Hepatocyte (in vitro differentiated cells): ENCODE data around the gene DDR2. TPM values are rescaled to one million over a fixed set of nuclear protein-coding genes. Genes with fewer than 3 reads are reported as not detected.
"Not testable (repeated sequence)": the region's sequence is repeated elsewhere in the genome, so short reads cannot be mapped to it uniquely, and the experiment has no call there.

ENCODE experiments used
- DNase-seq: peaks from one replicate; pipeline ENCODE4 v3.0.0-alpha.2; 2016; ENCODE audit warnings: low spot score
- H2AFZ ChIP-seq: fragments of 200-600 bp; sonication (generic); 2 replicates; pipeline ENCODE4 v1.6.0; 2016; ENCODE audit warnings: antibody characterized with exemption, mild to moderate bottlenecking
- H3K27ac ChIP-seq: fragments of 200-600 bp; sonication (generic); 2 replicates; pipeline ENCODE4 v1.5.1; 2016; ENCODE audit warnings: mild to moderate bottlenecking
- H3K27me3 ChIP-seq: fragments of 200-600 bp; sonication (generic); 2 replicates; pipeline ENCODE4 v1.6.1; 2016
- H3K36me3 ChIP-seq: fragments of 200-600 bp; sonication (generic); replicated peaks from 2 replicates; pipeline ENCODE4 v1.5.1; 2016; ENCODE audit warnings: low read depth; ENCODE audit not compliant: insufficient read depth
- H3K4me1 ChIP-seq: fragments of 200-600 bp; sonication (generic); 2 replicates; pipeline ENCODE4 v1.5.1; 2016; ENCODE audit warnings: mild to moderate bottlenecking, moderate library complexity; ENCODE audit not compliant: insufficient read depth
- H3K4me2 ChIP-seq: fragments of 200-600 bp; sonication (generic); 2 replicates; pipeline ENCODE4 v1.6.0; 2016
- H3K4me3 ChIP-seq: fragments of 200-600 bp; sonication (generic); 2 replicates; pipeline ENCODE4 v1.5.1; 2016; ENCODE audit warnings: mild to moderate bottlenecking
- H3K79me2 ChIP-seq: fragments of 200-600 bp; sonication (generic); 2 replicates; pipeline ENCODE4 v1.6.0; 2017; ENCODE audit warnings: mild to moderate bottlenecking
- H3K9me2 ChIP-seq: fragments of 200-600 bp; sonication (generic); replicated peaks from 2 replicates; pipeline ENCODE4 v1.6.0; 2017; ENCODE audit warnings: mild to moderate bottlenecking; ENCODE audit not compliant: insufficient read depth
- H3K9me3 ChIP-seq: fragments of 200-600 bp; sonication (generic); 2 replicates; pipeline ENCODE4 v1.5.1; 2016; ENCODE audit warnings: low read depth, mild to moderate bottlenecking
- H4K20me1 ChIP-seq: fragments of 200-600 bp; sonication (generic); 2 replicates; pipeline ENCODE4 v1.6.0; 2016; ENCODE audit warnings: mild to moderate bottlenecking; ENCODE audit not compliant: insufficient read depth, poor library complexity, severe bottlenecking
- EZH2 ChIP-seq: fragments of 200-600 bp; sonication (generic); IDR thresholded peaks from 2 replicates; pipeline ENCODE4 v1.6.1; 2016; ENCODE audit warnings: antibody characterized with exemption, mild to moderate bottlenecking, borderline replicate concordance
- EZH2phosphoT487 ChIP-seq: fragments of 200-600 bp; sonication (generic); IDR thresholded peaks from one replicate; pipeline ENCODE4 v1.6.1; 2018; ENCODE audit warnings: antibody characterized with exemption, mild to moderate bottlenecking, low read depth, moderate library complexity; ENCODE audit not compliant: unreplicated experiment, severe bottlenecking
- WGBS: methylation state at CpG from one replicate; pipeline ENCODE4 v1.1.6; 2016; ENCODE audit warnings: low lambda C conversion rate; ENCODE audit errors: missing lambda C conversion rate; 5-methylcytosine and 5-hydroxymethylcytosine counted together
- polyA plus RNA-seq: library from polyadenylated mRNA; unstranded; fragments of >200 nt; fragmentation: Nextera tagmentation; extraction: Ambion mirVana; gene quantifications from 2 replicates; pipeline ENCODE4 v1.2.1, GENCODE V29; 2016
- total RNA-seq: library from RNA; depleted of rRNA; stranded (reverse); fragments of >200 nt; gene quantifications from 2 replicates; pipeline ENCODE4 v1.2.3, GENCODE V29; 2014
- TF ChIP-seq, protein P1 (sequence below): fragments of 200-600 bp; sonication (generic); IDR thresholded peaks from 2 replicates; pipeline ENCODE4 v1.5.1; 2016; ENCODE audit warnings: antibody characterized with exemption, mild to moderate bottlenecking; ENCODE audit not compliant: poor library complexity

Gene DDR2
- total and polyA plus RNA-seq, 2 experiments from 2014 or later: 15.7 to 40.2 TPM

DNA sequence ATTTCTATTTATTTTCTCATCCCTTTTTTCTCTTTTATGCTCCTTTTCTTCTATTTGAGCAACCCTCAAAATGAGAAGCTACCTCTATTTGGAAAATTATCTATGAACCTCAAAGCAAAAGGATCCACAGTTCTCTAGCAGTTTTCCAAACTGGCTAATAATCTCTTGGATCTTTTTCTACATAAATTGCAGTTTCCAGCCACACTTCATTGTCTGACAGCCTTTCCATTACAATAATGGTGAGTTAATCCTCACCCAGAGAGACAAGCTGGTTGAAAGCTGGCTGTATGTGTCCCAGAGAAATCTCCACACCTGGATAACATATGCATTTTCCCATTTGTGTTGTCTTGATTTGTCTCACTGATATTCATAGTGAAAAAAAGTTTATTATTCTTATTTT lies 141.7 kb downstream of the DDR2 start:
- H3K9me2 ChIP-seq: no peaks in the 10 kb centered on the region
- no peaks in the 10 kb centered on the region for H3K9me3 ChIP-seq
- no peak overlapping the region for H2AFZ ChIP-seq
- no peaks in the 10 kb centered on the region for H4K20me1 ChIP-seq
- H3K4me2 ChIP-seq: no peak overlapping the region
- no peaks in the 10 kb centered on the region for H3K79me2 ChIP-seq
- no peaks in the 10 kb centered on the region for H3K4me1 ChIP-seq
- no peaks in the 10 kb centered on the region for H3K27me3 ChIP-seq
- H3K27ac ChIP-seq: no peak overlapping the region
- H3K36me3 ChIP-seq: no peaks in the 10 kb centered on the region
- TF ChIP-seq EZH2 (no peak), EZH2phosphoT487 (no peak)
- TF ChIP-seq, protein P1, sequence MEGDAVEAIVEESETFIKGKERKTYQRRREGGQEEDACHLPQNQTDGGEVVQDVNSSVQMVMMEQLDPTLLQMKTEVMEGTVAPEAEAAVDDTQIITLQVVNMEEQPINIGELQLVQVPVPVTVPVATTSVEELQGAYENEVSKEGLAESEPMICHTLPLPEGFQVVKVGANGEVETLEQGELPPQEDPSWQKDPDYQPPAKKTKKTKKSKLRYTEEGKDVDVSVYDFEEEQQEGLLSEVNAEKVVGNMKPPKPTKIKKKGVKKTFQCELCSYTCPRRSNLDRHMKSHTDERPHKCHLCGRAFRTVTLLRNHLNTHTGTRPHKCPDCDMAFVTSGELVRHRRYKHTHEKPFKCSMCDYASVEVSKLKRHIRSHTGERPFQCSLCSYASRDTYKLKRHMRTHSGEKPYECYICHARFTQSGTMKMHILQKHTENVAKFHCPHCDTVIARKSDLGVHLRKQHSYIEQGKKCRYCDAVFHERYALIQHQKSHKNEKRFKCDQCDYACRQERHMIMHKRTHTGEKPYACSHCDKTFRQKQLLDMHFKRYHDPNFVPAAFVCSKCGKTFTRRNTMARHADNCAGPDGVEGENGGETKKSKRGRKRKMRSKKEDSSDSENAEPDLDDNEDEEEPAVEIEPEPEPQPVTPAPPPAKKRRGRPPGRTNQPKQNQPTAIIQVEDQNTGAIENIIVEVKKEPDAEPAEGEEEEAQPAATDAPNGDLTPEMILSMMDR: no peak
- H3K4me3 ChIP-seq: no peak overlapping the region
- no peak for DNase-seq

- no peaks in the 10 kb centered on the region for H3K9me2 ChIP-seq
- 79% methylated on average over 1 of the region's 1 CpG for WGBS
These were observed 146.8 kb downstream of the DDR2 start for GRCh38 chr1:162779043-162779442.

GRCh38 chr1:162782671-162783070 lies 150.4 kb downstream of the DDR2 start:
- no peaks in the 10 kb centered on the region for H3K27me3 ChIP-seq
- no peak for DNase-seq
- H3K9me2 ChIP-seq: no peaks in the 10 kb centered on the region
- no peak overlapping the region for H3K4me3 ChIP-seq
- H3K79me2 ChIP-seq: no peaks in the 10 kb centered on the region
- H3K4me2 ChIP-seq: no peak overlapping the region
- no peaks in the 10 kb centered on the region for H3K4me1 ChIP-seq
- H3K9me3 ChIP-seq: no peaks in the 10 kb centered on the region
- H2AFZ ChIP-seq: no peak overlapping the region
- H3K36me3 ChIP-seq: no peaks in the 10 kb centered on the region
- H3K27ac ChIP-seq: no peak overlapping the region
- TF ChIP-seq EZH2 (no peak), EZH2phosphoT487 (no peak)
- TF ChIP-seq, protein P1: no peak
- H4K20me1 ChIP-seq: no peaks in the 10 kb centered on the region

More at GRCh38 chr1:162779043-162779442, 146.8 kb downstream of the DDR2 start:
- Histone ChIP-seq H3K4me1 (no peaks in the 10 kb centered on the region), H3K27ac (no peak overlapping the region), H3K9me3 (no peaks in the 10 kb centered on the region), H3K4me3 (no peak overlapping the region), H3K79me2 (no peaks in the 10 kb centered on the region), H3K36me3 (no peaks in the 10 kb centered on the region), H4K20me1 (no peaks in the 10 kb centered on the region), H2AFZ (no peak overlapping the region), H3K4me2 (no peak overlapping the region), H3K27me3 (no peaks in the 10 kb centered on the region)
- no peak for DNase-seq
- no peak for TF ChIP-seq EZH2phosphoT487
- no peak for TF ChIP-seq EZH2
- TF ChIP-seq, protein P1: no peak

DNA sequence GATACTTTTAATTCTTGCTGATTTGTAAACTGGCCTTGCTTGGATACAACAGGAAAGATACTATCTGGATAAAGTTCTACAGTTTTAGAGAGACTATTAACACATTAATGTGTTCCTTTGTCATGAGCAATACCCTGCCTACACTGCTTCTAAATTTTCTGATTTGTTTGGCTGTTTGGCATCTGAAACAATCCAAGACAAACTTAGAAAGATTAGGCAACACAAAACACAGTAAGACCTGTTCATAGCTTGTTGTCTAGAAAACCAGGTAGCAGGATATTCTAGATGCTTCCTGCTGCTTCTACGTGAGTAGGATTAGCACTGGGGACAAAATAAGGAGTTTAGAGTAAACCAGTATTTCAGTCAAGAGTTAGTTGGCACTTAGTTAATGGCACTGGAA lies 152.7 kb downstream of the DDR2 start:
- not testable (repeated sequence) for H3K9me2 ChIP-seq, DNase-seq, H3K4me3 ChIP-seq, H3K4me2 ChIP-seq, H2AFZ ChIP-seq, H3K27me3 ChIP-seq, H3K9me3 ChIP-seq, H4K20me1 ChIP-seq, H3K4me1 ChIP-seq, H3K27ac ChIP-seq, H3K36me3 ChIP-seq, H3K79me2 ChIP-seq
- WGBS: 80% methylated on average over 1 of the region's 1 CpG

- DNase-seq: peak; percentile 35
- WGBS: 12% methylated on average over 1 of the region's 1 CpG
- H4K20me1 ChIP-seq, H3K4me2 ChIP-seq, H3K36me3 ChIP-seq, H3K27me3 ChIP-seq, H3K9me2 ChIP-seq, H3K9me3 ChIP-seq, H2AFZ ChIP-seq, H3K4me3 ChIP-seq: not testable (repeated sequence)
- H3K4me1 ChIP-seq: peaks cover 13% of the 10 kb centered on the region
- peak overlapping the region; percentile 92 for H3K27ac ChIP-seq
- H3K79me2 ChIP-seq: peaks cover 14% of the 10 kb centered on the region
These were observed 156.5 kb downstream of the DDR2 start for GRCh38 chr1:162788783-162789182.

- H3K4me3 ChIP-seq: peak within 1 kb of the TSS; percentile 45
- H3K27me3 ChIP-seq, H3K9me3 ChIP-seq, H3K9me2 ChIP-seq, H4K20me1 ChIP-seq, H3K36me3 ChIP-seq: not testable (repeated sequence)
- WGBS: 4% methylated on average over 16 of the region's 49 CpGs
- H2AFZ ChIP-seq: peak within 1 kb of the TSS; percentile 58
- peaks cover 13% of the 10 kb centered on the region for H3K4me1 ChIP-seq
- DNase-seq: peak; percentile 85
- H3K27ac ChIP-seq: peak within 1 kb of the TSS; percentile 92
- H3K4me2 ChIP-seq: peak within 1 kb of the TSS; percentile 80
- H3K79me2 ChIP-seq: peaks cover 14% of the 10 kb centered on the region
These were observed 158.2 kb downstream of the DDR2 start, which contains the start of gene HSD17B7 for GRCh38 chr1:162790303-162790984. Gene HSD17B7, plus strand, starts transcription at chr1:162790702. Its CDS starts 99 bp downstream, at chr1:162790801.
